ENCODE data around the gene ARHGEF19.
A peak's percentile ranks its signal among the peaks of the same experiment; 100 is the strongest.

ARHGEF19 gene

DNA sequence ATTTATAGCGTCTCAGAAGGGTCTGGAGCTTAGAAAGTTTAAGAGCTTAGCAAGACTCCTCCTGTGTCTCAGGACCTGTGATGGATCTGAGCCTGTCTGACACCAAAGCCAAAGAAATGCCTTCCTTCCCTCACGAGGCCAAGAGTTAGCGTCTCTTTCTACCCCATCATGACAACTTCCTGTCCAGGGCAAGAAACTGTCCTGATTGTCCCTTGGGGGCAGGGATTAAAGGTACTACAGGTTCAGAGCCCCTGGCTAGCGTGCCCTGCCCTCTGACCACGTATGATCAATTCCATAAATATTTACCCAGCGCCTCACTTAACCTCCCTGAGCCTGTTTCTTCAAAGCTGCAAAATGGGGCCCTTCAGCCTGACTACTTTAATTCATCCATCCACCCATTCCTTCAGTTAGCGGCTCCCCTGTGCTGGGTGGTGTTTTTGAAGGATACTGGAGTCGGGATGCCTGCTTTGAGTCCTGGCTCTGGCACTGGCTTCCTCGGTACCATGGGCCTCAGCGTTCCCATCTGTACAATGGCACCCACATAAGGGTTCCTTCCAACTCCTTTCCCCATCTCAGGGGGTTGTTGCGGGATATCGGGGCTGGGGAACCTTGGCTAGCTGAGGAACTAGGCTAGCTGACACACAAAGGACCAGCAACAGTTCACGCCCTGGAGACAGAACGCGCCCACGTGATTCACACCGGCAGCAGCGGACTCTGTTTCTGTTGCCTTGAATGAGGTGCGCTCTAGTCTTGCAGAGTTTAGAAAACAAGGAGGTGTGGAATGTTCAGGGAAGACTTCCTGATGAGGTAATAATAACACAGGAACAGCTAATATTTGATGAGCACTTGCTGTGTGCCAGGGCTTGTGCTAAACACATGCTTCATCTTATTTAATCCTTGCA is 33.6 kb downstream of the ARHGEF19 start:
- Histone ChIP-seq H2BK12ac (ENCODE audit: low read length) (no peak overlapping the region), H2BK5ac (ENCODE audit: low read length) (no peak overlapping the region), H3K27ac (replicated peaks; ENCODE audit: low read length) (no peak overlapping the region), H2AFZ (ENCODE audit: low read length) (no peak overlapping the region), H3K14ac (ENCODE audit: low read length) (no peak overlapping the region), H3K4me3 (ENCODE audit: low read length in 2 of 2) (no peak overlapping the region), H2AK5ac (ENCODE audit: low read depth, low read length) (peak overlapping the region; percentile 36), H4K8ac (ENCODE audit: low read depth, low read length) (no peak overlapping the region), H3K23ac (ENCODE audit: low read depth, low read length, poor library complexity) (no peak overlapping the region), H3K18ac (ENCODE audit: low read length) (no peak overlapping the region), H3K36me3 (replicated peaks in 1 of 2; ENCODE audit: control insufficient read depth in 2 of 2, insufficient read depth in 2 of 2, low read length in 2 of 2) (no peaks in the 10 kb centered on the region), H3K9ac (ENCODE audit: low read depth, low read length, poor library complexity) (no peak overlapping the region), H3K4ac (ENCODE audit: low read length) (no peak overlapping the region), H2BK120ac (ENCODE audit: low read depth, low read length) (no peak overlapping the region), H4K91ac (ENCODE audit: low read depth, low read length, poor library complexity) (no peak overlapping the region), H3K4me1 (ENCODE audit: control insufficient read depth in 2 of 2, insufficient read depth in 1 of 2, low read depth in 1 of 2, low read length in 2 of 2) (peaks cover 26 to 27% of the 10 kb centered on the region in 2 donors), H3K9me3 (replicated peaks in 1 of 2; ENCODE audit: control insufficient read depth in 2 of 2, insufficient read depth in 1 of 2, low read depth in 1 of 2, low read length in 2 of 2) (no peaks in the 10 kb centered on the region), H3K79me1 (ENCODE audit: low read depth, low read length) (no peaks in the 10 kb centered on the region), H2BK15ac (ENCODE audit: low read length) (peak overlapping the region; percentile 60), H3K27me3 (ENCODE audit: control insufficient read depth in 3 of 3, insufficient read depth in 3 of 3, low read depth in 1 of 3, low read length in 3 of 3) (no peaks in the 10 kb centered on the region), H3K4me2 (ENCODE audit: insufficient read depth, low read length, poor library complexity, severe bottlenecking) (no peak overlapping the region)
- WGBS, 2 donors (ENCODE audit: extremely low coverage in 2 of 2, insufficient read length in 2 of 2, insufficient replicate concordance in 1 of 2): no CpG with 5 or more reads among the region's 19 CpGs
- no peak for DNase-seq (ENCODE audit: low spot score)

DNA sequence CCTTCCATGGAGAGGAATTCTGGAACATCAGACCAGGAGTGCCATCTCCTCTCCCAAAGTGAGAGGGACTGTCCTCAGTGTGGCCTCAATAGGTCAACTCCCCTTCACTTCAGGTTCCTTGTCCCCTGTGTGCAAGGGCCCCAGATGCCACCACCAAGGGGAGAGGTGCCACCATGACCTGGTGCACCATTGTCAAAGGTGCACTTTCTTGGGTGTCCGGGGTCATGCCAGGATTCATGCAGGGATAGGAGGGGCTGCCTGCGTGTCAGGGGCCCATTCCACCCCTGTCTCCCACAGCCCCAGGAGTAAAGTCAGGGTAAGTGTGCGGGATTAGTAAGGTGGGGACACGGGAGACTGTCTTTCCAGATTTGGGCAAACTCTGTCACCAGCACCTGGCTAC is 35.1 kb downstream of the ARHGEF19 start:
- Histone ChIP-seq H4K8ac (ENCODE audit: low read depth, low read length) (no peak overlapping the region), H3K4ac (ENCODE audit: low read length) (no peak overlapping the region), H2BK15ac (ENCODE audit: low read length) (peak overlapping the region; percentile 5), H2AK5ac (ENCODE audit: low read depth, low read length) (peak overlapping the region; percentile 44), H3K27me3 (ENCODE audit: control insufficient read depth in 3 of 3, insufficient read depth in 3 of 3, low read depth in 1 of 3, low read length in 3 of 3) (no peaks in the 10 kb centered on the region), H3K36me3 (replicated peaks in 1 of 2; ENCODE audit: control insufficient read depth in 2 of 2, insufficient read depth in 2 of 2, low read length in 2 of 2) (no peaks in the 10 kb centered on the region), H4K91ac (ENCODE audit: low read depth, low read length, poor library complexity) (no peak overlapping the region), H2BK12ac (ENCODE audit: low read length) (no peak overlapping the region), H2BK120ac (ENCODE audit: low read depth, low read length) (no peak overlapping the region), H3K79me1 (ENCODE audit: low read depth, low read length) (no peaks in the 10 kb centered on the region), H3K27ac (replicated peaks; ENCODE audit: low read length) (no peak overlapping the region), H3K14ac (ENCODE audit: low read length) (no peak overlapping the region), H3K4me3 (ENCODE audit: low read length in 2 of 2) (no peak overlapping the region), H3K9me3 (replicated peaks in 1 of 2; ENCODE audit: control insufficient read depth in 2 of 2, insufficient read depth in 1 of 2, low read depth in 1 of 2, low read length in 2 of 2) (no peaks in the 10 kb centered on the region), H3K4me1 (ENCODE audit: control insufficient read depth in 2 of 2, insufficient read depth in 1 of 2, low read depth in 1 of 2, low read length in 2 of 2) (peaks cover 33 to 35% of the 10 kb centered on the region in 2 donors), H3K4me2 (ENCODE audit: insufficient read depth, low read length, poor library complexity, severe bottlenecking) (no peak overlapping the region), H3K23ac (ENCODE audit: low read depth, low read length, poor library complexity) (no peak overlapping the region), H3K9ac (ENCODE audit: low read depth, low read length, poor library complexity) (peak overlapping the region; percentile 53), H2AFZ (ENCODE audit: low read length) (no peak overlapping the region), H3K18ac (ENCODE audit: low read length) (peak overlapping the region; percentile 32), H2BK5ac (ENCODE audit: low read length) (peak overlapping the region; percentile 20)
- no peak for DNase-seq (ENCODE audit: low spot score)
- no CpG with 5 or more reads among the region's 4 CpGs for WGBS, 2 donors (ENCODE audit: extremely low coverage in 2 of 2, insufficient read length in 2 of 2, insufficient replicate concordance in 1 of 2)

DNA sequence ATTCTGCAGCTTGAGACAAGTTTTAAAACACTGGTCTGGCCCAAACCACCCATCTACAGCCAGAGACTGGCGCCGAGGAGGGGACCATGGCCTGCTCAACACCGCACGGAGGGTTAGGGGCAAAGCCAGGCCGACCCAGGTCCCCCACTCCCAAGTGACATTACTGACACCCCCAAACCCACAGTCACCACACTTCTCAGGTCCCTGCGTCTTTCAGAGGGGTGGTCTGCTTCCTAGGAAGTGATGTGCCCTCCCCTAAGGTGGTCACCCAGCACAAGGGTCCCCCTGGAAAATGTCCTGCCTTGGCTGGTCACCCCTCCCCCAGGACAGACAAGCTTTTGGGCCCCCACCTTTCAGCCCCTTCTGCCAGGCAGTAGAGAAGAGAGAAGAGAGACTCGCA is 35.8 kb downstream of the ARHGEF19 start:
- peaks cover 28 to 30% of the 10 kb centered on the region in 2 donors for H3K4me1 ChIP-seq (ENCODE audit: control insufficient read depth in 2 of 2, insufficient read depth in 1 of 2, low read depth in 1 of 2, low read length in 2 of 2)
- H4K8ac ChIP-seq (ENCODE audit: low read depth, low read length): no peak overlapping the region
- peak overlapping the region; percentile 22 for H3K14ac ChIP-seq (ENCODE audit: low read length)
- peak overlapping the region; percentile 88 for H2AFZ ChIP-seq (ENCODE audit: low read length)
- no peak overlapping the region for H3K23ac ChIP-seq (ENCODE audit: low read depth, low read length, poor library complexity)
- H3K18ac ChIP-seq (ENCODE audit: low read length): peak overlapping the region; percentile 88
- H3K9me3 ChIP-seq (replicated peaks in 1 of 2; ENCODE audit: control insufficient read depth in 2 of 2, insufficient read depth in 1 of 2, low read depth in 1 of 2, low read length in 2 of 2): no peaks in the 10 kb centered on the region
- no peak overlapping the region for H3K4me2 ChIP-seq (ENCODE audit: insufficient read depth, low read length, poor library complexity, severe bottlenecking)
- H3K4ac ChIP-seq (ENCODE audit: low read length): no peak overlapping the region
- DNase-seq (ENCODE audit: low spot score): no peak
- H3K79me1 ChIP-seq (ENCODE audit: low read depth, low read length): no peaks in the 10 kb centered on the region
- peak overlapping the region; percentile 40 for H3K27ac ChIP-seq (replicated peaks; ENCODE audit: low read length)
- H2BK12ac ChIP-seq (ENCODE audit: low read length): peak overlapping the region; percentile 27
- H3K9ac ChIP-seq (ENCODE audit: low read depth, low read length, poor library complexity): no peak overlapping the region
- H2BK120ac ChIP-seq (ENCODE audit: low read depth, low read length): peak overlapping the region; percentile 83
- no peak overlapping the region for H3K4me3 ChIP-seq (ENCODE audit: low read length in 2 of 2)
- WGBS, 2 donors (ENCODE audit: extremely low coverage in 2 of 2, insufficient read length in 2 of 2, insufficient replicate concordance in 1 of 2): no CpG with 5 or more reads among the region's 7 CpGs
- H2BK5ac ChIP-seq (ENCODE audit: low read length): no peak overlapping the region
- no peaks in the 10 kb centered on the region for H3K36me3 ChIP-seq (replicated peaks in 1 of 2; ENCODE audit: control insufficient read depth in 2 of 2, insufficient read depth in 2 of 2, low read length in 2 of 2)
- no peaks in the 10 kb centered on the region for H3K27me3 ChIP-seq (ENCODE audit: control insufficient read depth in 3 of 3, insufficient read depth in 3 of 3, low read depth in 1 of 3, low read length in 3 of 3)
- peak overlapping the region; percentile 82 for H2BK15ac ChIP-seq (ENCODE audit: low read length)
- peak overlapping the region; percentile 97 for H2AK5ac ChIP-seq (ENCODE audit: low read depth, low read length)
- no peak overlapping the region for H4K91ac ChIP-seq (ENCODE audit: low read depth, low read length, poor library complexity)

All from neuronal stem cell (in vitro differentiated cells).